Measurements from ENCODE around the gene RHCE. TPM values are rescaled to one million over a fixed set of nuclear protein-coding genes. Genes with fewer than 3 reads are reported as not detected.
"Not testable (repeated sequence)": the region's sequence is repeated elsewhere in the genome, so short reads cannot be mapped to it uniquely, and the experiment has no call there.

RHCE gene
- 0.41 TPM in 1 of 2 replicates, not detected in the other for total RNA-seq

DNA sequence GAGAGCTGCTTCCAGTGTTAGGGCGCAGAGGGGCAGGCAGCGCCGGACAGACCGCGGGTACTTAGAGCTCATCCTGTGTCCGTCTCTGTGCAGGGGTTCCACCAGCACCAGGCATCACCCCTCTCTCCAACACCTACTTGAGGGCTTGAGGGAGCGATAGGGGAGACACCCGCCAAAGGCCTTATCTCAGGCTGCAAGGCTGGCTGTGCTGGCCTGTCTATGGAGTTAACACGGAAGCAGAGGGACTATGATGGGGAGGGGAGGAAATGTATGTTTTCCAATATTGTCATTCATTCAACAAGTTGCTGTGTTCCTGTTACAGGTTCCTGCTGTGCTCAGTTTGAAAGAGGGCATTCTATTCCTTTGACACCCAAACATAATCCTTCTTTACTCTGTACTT lies at the start of gene RHCE:
Gene RHCE (minus strand): TSS at position 111 of the 400 bp plus-strand sequence. CDS start 39 bp downstream, at position 72.
- DNase-seq (ENCODE audit: extremely low read depth, low read depth, low spot score), result not testable (repeated sequence)

- DNase-seq (ENCODE audit: extremely low read depth, low read depth, low spot score), result peak; percentile 20
Observed at GRCh38 chr1:25469177-25469576, 48.6 kb upstream of the RHCE start.

DNA sequence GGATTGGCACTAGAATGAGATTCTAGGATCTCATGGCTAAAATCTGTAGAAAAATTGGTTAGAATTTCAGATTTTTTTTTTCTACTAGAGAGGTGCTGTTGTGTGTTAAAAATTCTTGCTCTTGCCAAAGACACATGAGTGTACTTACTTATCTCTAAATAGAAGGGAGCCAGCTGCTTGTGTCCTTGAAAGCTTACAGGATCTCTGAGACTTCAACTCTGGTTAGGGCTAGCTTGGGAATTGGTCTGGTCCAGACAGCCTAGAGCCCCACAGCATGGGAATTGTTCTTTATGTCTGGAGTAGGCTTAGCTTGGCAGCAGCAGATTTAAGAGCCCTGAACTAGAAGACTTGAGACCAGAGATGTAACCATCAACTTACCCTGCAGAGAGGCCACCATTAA lies 47.4 kb upstream of the RHCE start:
- no peak for DNase-seq (ENCODE audit: extremely low read depth, low read depth, low spot score)

- no peak for DNase-seq (ENCODE audit: extremely low read depth, low read depth, low spot score)
Observed at GRCh38 chr1:25467616-25468015, 47.0 kb upstream of the RHCE start.

DNA sequence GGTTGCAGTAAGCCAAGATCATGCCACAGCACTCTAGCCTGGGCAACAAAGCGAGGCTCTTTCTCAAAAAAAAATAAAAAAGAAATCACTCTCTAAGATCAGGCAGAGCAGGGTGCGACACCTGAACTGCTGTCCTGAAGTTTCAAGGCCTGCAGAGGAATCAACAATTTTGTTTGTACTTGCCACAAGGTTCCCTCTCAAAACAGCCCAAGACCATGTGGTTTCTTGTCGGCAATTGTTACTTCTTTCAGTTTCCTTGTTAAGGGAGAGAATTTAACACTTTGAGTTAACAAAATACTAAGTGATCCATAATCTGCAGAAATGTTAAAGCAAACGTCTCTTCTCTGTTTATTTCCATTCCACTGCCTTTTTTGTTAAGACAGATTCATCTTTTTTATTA lies 46.6 kb upstream of the RHCE start:
- no peak for DNase-seq (ENCODE audit: extremely low read depth, low read depth, low spot score)

DNA sequence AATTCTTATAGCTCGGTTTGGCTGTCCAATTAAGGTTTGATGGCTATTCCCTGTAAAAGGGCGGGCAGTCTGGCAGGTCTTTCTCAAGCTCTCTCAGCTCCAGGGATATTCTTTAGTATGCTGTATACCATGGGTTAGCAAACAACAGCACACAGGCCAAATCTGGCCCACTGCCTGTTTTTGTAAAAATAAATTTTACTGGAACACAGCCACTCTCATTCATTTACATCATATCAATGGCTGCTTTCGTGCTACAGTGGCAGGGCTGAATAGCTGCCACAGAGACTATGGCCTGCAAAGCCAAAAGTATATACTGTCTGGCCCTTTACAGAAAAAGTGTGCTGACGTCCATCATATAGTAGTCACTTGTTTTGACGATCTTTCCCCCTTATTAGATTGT lies 42.1 kb upstream of the RHCE start:
- no peak for DNase-seq (ENCODE audit: extremely low read depth, low read depth, low spot score)

DNA sequence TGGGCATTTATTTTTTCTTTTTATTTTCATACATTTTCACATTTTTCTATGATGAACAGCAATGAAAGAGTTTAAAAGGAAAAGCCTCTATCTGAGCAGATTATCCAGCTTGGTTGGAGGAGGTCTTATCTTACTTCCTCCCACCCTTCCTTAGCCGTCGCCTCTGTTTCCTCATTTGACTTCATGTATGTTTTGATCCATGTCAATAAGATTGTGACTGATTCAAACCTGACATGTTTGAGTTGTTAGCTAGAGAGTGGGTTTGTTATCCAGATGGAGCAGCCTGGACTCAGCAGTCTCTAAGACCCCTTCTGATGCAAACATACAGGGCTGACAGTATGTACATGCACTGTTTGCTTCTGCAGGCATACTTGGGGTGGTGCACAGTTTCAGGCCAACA lies 41.2 kb upstream of the RHCE start:
- DNase-seq (ENCODE audit: extremely low read depth, low read depth, low spot score), result no peak

DNA sequence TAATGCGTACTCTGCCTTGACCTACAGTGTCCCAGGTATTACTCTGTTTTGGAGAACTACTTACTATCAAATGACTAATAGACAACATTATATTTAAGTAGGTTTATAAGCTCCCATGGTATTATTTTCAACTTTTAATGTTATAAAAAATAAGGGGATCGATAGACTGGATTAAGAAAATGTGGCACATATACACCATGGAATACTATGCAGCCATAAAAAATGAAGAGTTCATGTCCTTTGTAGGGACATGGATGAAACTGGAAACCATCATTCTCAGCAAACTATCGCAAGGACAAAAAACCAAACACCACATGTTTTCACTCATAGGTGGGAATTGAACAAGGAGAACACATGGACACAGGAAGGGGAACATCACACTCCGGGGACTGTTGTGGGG lies 40.2 kb upstream of the RHCE start:
- not testable (repeated sequence) for DNase-seq (ENCODE audit: extremely low read depth, low read depth, low spot score)

- DNase-seq (ENCODE audit: extremely low read depth, low read depth, low spot score), result no peak
Observed at GRCh38 chr1:25460020-25460419, 39.4 kb upstream of the RHCE start.

- no peak for DNase-seq (ENCODE audit: extremely low read depth, low read depth, low spot score)
Observed at GRCh38 chr1:25458541-25459298, 38.1 kb upstream of the RHCE start.

DNA sequence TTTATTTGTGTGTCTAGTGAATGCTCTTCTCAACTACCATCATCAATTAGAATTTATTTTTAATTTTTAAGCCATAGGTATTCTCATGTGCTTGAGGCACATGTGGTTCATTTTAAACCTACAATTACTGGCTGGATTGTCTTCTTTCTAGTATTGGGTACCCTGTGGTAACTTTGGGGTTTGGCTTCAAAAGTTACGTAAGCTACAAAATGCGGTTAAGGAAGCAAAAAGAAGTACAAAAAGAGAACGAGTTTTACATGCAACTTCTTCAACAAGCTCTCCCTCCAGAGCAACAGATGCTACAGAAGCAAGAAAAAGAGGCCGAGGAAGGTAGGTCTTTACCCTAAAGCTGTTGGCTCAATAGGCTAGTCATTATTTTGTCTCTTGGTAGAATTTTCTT lies 35.9 kb upstream of the RHCE start:
- DNase-seq (ENCODE audit: extremely low read depth, low read depth, low spot score), result no peak

DNA sequence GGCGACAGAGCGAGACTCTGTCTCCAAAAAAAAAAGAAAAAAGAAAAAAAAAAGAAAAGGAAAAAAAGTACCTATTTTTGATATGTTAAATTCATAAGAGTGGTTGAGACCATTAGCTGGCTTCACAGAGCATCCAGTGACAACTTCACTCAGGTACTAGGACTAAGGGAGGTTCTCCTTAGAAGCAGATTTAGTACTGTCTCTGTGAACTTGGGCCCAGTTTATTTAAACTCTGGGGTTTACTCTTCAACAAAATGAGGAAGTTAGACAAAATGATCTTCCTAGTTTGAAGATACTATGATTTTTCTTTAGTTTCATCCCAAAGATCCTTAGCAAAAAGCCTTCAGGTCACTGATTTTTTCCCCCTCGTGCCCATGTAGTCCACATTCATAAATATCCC lies 31.3 kb upstream of the RHCE start:
- DNase-seq (ENCODE audit: extremely low read depth, low read depth, low spot score), result no peak

DNA sequence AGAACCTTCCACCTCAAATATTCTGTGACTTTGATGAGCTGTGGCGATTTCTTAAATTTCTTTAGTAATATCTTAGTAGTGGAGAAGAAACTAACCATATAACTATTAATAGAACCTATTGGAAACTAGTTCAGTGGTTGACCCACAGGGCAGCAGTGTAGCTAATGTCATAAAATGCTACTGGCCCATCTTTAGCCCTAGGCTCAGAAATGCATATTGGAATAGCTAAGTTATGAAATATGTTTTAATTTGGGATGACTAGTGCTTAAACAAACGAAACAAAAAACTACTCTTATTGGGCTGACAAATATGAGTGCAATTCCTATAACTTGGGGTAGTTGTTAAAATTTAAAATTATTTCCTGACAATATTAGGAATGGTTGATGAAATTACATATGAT lies 30.3 kb upstream of the RHCE start:
- no peak for DNase-seq (ENCODE audit: extremely low read depth, low read depth, low spot score)

DNA sequence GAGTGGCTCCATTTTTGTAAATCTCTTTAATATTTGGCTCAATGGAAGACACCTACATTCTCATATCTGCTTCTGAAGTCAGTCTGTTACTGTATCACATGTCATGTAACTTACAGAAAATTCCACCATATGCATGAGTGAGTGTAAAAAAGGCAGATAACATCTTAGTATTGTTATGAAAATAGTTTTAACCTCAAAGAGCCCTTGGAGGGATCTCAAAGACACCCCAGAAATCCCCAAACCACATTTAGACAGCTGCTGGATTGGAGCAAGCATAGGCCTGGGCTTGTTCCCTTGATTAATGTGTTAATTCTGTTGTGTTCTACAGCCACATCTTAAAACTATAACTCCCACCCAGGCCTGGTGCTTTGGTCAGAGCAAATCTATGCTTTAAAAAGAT lies 26.9 kb upstream of the RHCE start:
- DNase-seq (ENCODE audit: extremely low read depth, low read depth, low spot score), result no peak

GRCh38 chr1:25445993-25446538 lies 25.4 kb upstream of the RHCE start:
- DNase-seq (ENCODE audit: extremely low read depth, low read depth, low spot score), result no peak

GRCh38 chr1:25444604-25445003 lies 24.0 kb upstream of the RHCE start:
- DNase-seq (ENCODE audit: extremely low read depth, low read depth, low spot score), result not testable (repeated sequence)

DNA sequence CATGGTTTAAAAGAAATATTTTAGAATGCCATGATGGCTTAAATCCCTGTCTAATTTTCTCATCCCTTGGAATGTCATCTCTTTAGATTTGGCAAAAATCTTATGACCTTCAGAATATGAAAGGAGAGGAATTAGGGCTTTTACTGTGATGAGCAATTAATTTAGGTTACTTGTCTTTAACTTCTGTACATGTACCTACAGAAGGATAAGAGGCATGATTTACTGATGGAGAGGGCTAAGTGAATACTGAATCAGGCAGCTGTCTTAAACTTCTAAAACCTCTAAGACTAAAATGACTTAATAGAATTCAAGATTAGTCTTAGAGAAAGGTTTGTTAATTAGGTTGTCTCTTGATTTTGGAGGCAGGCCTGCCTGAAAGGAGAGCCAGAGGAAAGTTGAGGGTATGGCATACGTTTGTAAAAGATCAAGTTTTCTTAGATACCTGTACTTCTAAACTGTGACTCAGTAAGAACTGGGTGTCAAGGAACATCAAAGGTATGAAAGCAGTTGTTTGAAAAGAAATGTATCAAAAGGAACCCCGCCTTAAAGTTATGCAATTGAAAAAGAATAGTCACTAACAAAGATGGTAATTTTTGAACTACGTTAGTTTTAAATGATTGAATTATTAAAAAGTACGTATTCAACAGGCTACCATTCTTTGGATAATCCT lies 22.5 kb upstream of the RHCE start:
- no peak for DNase-seq (ENCODE audit: extremely low read depth, low read depth, low spot score)

DNA sequence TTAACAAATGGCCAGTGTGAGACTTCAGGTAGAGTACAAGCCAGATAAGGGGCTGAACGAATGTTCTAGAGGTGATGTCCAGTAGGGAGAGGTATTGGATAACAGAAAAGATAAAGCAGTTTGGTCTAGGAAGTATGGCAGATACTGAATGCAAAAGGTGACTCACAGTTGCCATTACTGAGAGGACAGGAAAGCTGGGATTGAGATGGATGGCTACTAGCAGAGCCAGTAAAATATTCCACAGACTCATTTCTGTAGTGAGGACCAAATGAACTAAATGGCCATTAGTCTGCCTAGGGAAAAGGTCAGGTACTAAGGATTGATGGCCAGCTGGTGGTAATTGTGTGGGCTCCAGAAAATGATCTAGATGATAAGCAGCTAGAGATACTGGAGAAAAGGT lies 21.6 kb upstream of the RHCE start:
- DNase-seq (ENCODE audit: extremely low read depth, low read depth, low spot score), result no peak

- no peak for DNase-seq (ENCODE audit: extremely low read depth, low read depth, low spot score)
Observed at GRCh38 chr1:25439287-25439686, 18.7 kb upstream of the RHCE start.

DNA sequence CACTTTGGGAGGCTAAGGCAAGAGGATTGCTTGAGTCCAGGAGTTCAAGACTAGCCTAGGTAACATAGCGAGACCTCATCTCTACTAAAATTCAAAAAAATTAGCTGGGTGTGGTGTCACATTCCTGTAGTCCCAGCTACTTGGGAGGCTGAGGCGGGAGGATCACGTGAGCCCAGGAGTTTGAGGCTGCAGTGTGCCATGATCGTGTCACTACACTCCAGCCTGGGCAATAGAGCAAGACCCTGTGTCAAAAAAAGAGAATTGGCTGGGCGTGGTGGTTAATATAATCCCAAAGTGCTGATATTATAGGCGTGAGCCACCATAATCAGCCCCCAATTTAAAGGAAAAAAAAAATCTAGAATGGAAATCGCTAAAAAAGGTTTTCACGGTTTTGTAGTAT lies 17.0 kb upstream of the RHCE start:
- DNase-seq (ENCODE audit: extremely low read depth, low read depth, low spot score), result no peak

- DNase-seq (ENCODE audit: extremely low read depth, low read depth, low spot score), result no peak
Observed at GRCh38 chr1:25435397-25436108, 14.9 kb upstream of the RHCE start.
